MM.1S (cell line): ENCODE results near the gene COX4I1.

Experiments
- DNase-seq: peaks from one replicate; pipeline ENCODE4 v3.0.0-alpha.2; 2015
- H2AFZ ChIP-seq: fragments of 300-600 bp; sonication (generic); 2 replicates; pipeline ENCODE4 v1.6.0; 2016; ENCODE audit warnings: antibody characterized with exemption, low read length
- H3F3A ChIP-seq: fragments of 300-600 bp; sonication (generic); 2 replicates; pipeline ENCODE4 v1.6.1; 2016; ENCODE audit warnings: mild to moderate bottlenecking, antibody characterized with exemption, low read length, moderate library complexity, mixed read lengths; ENCODE audit not compliant: insufficient read depth
- H3K27ac ChIP-seq: fragments of 300-600 bp; sonication (generic); 2 replicates; pipeline ENCODE4 v1.5.1; 2016; ENCODE audit warnings: mild to moderate bottlenecking, low read length
- H3K27me3 ChIP-seq: fragments of 300-600 bp; sonication (generic); replicated peaks from 2 replicates; pipeline ENCODE4 v1.6.0; 2016; ENCODE audit warnings: low read length; ENCODE audit not compliant: insufficient read depth
- H3K36me3 ChIP-seq: fragments of 300-600 bp; sonication (generic); replicated peaks from 2 replicates; pipeline ENCODE4 v1.6.1; 2016; ENCODE audit warnings: mild to moderate bottlenecking, low read length, mixed read lengths; ENCODE audit not compliant: insufficient read depth
- H3K4me1 ChIP-seq: fragments of 300-600 bp; sonication (generic); 2 replicates; pipeline ENCODE4 v1.6.1; 2016; ENCODE audit warnings: low read length, mixed read lengths
- H3K4me2 ChIP-seq: fragments of 300-600 bp; sonication (generic); 2 replicates; pipeline ENCODE4 v1.6.0; 2016; ENCODE audit warnings: low read depth, low read length
- H3K4me3 ChIP-seq: fragments of 300-600 bp; sonication (generic); 2 replicates; pipeline ENCODE4 v1.5.1; 2016; ENCODE audit warnings: low read length, mixed read lengths
- H3K79me2 ChIP-seq: fragments of 300-600 bp; sonication (generic); 2 replicates; pipeline ENCODE4 v1.6.1; 2016; ENCODE audit warnings: mixed run types, low read length, mixed read lengths
- H3K9ac ChIP-seq: fragments of 300-600 bp; sonication (generic); 2 replicates; pipeline ENCODE4 v1.6.1; 2016; ENCODE audit warnings: low read length, mixed read lengths
- H3K9me2 ChIP-seq: fragments of 300-600 bp; sonication (generic); replicated peaks from 2 replicates; pipeline ENCODE4 v1.6.1; 2016; ENCODE audit warnings: mild to moderate bottlenecking, low read length, mixed read lengths; ENCODE audit not compliant: insufficient read depth
- H3K9me3 ChIP-seq: fragments of 300-600 bp; sonication (generic); replicated peaks from 2 replicates; pipeline ENCODE4 v1.6.1; 2016; ENCODE audit warnings: mild to moderate bottlenecking, low read length, mixed read lengths; ENCODE audit not compliant: insufficient read depth
- H4K20me1 ChIP-seq: fragments of 300-600 bp; sonication (generic); 2 replicates; pipeline ENCODE4 v1.6.1; 2016; ENCODE audit warnings: mild to moderate bottlenecking, low read length, moderate library complexity, mixed read lengths; ENCODE audit not compliant: insufficient read depth
- CTCF ChIP-seq: fragments of 300-600 bp; sonication (generic); IDR thresholded peaks from 2 replicates; pipeline ENCODE4 v1.5.1; 2016; ENCODE audit warnings: antibody characterized with exemption, low read length, mixed read lengths
- EZH2 ChIP-seq: fragments of 300-600 bp; sonication (generic); optimal IDR thresholded peaks from 2 replicates; pipeline ENCODE3; 2017; ENCODE audit warnings: low read depth, mild to moderate bottlenecking, antibody characterized with exemption, low read length, mixed read lengths
- EZH2phosphoT487 ChIP-seq: fragments of 300-600 bp; sonication (generic); IDR thresholded peaks from 2 replicates; pipeline ENCODE4 v1.6.1; 2018; ENCODE audit warnings: antibody characterized with exemption, low read length

Gene COX4I1

GRCh38 chr16:85763616-85764015 lies 35.9 kb upstream of the COX4I1 start:
- H3K9me2 ChIP-seq, result no peaks in the 10 kb centered on the region
- no peaks in the 10 kb centered on the region for H3K79me2 ChIP-seq
- no peak overlapping the region for H2AFZ ChIP-seq
- no peak for DNase-seq
- no peaks in the 10 kb centered on the region for H3K9me3 ChIP-seq
- no peak overlapping the region for H3K4me3 ChIP-seq
- H3K27ac ChIP-seq, result no peak overlapping the region
- no peaks in the 10 kb centered on the region for H3K4me1 ChIP-seq
- no peak overlapping the region for H3K4me2 ChIP-seq
- TF ChIP-seq EZH2phosphoT487 (no peak), CTCF (no peak), EZH2 (no peak)
- no peaks in the 10 kb centered on the region for H4K20me1 ChIP-seq
- peaks cover 12% of the 10 kb centered on the region for H3K27me3 ChIP-seq
- H3F3A ChIP-seq, result no peaks in the 10 kb centered on the region
- no peak overlapping the region for H3K9ac ChIP-seq
- H3K36me3 ChIP-seq, result no peaks in the 10 kb centered on the region

GRCh38 chr16:85765211-85765610 lies 34.3 kb upstream of the COX4I1 start:
- H3K9me2 ChIP-seq, result no peaks in the 10 kb centered on the region

GRCh38 chr16:85765767-85766166 lies 33.7 kb upstream of the COX4I1 start:
- Histone ChIP-seq H3K27me3 (peaks cover 6% of the 10 kb centered on the region; the same call in 1 of the 2 replicates), H2AFZ (no peak overlapping the region), H4K20me1 (no peaks in the 10 kb centered on the region), H3K36me3 (no peaks in the 10 kb centered on the region), H3K79me2 (no peaks in the 10 kb centered on the region), H3K4me1 (no peaks in the 10 kb centered on the region), H3K9me3 (no peaks in the 10 kb centered on the region), H3K9ac (no peak overlapping the region), H3K27ac (no peak overlapping the region), H3K9me2 (no peaks in the 10 kb centered on the region), H3F3A (no peaks in the 10 kb centered on the region), H3K4me3 (no peak overlapping the region), H3K4me2 (no peak overlapping the region)
- TF ChIP-seq CTCF, result no peak
- no peak for TF ChIP-seq EZH2
- TF ChIP-seq EZH2phosphoT487, result no peak
- DNase-seq, result no peak

More at GRCh38 chr16:85765211-85765610, 34.3 kb upstream of the COX4I1 start:
- DNase-seq, result no peak
- Histone ChIP-seq H3K4me2 (no peak overlapping the region), H3K9ac (no peak overlapping the region), H3K36me3 (no peaks in the 10 kb centered on the region), H2AFZ (no peak overlapping the region), H4K20me1 (no peaks in the 10 kb centered on the region), H3K4me3 (no peak overlapping the region), H3K79me2 (no peaks in the 10 kb centered on the region), H3K4me1 (no peaks in the 10 kb centered on the region), H3K27ac (no peak overlapping the region), H3F3A (no peaks in the 10 kb centered on the region), H3K27me3 (peaks cover 9% of the 10 kb centered on the region), H3K9me3 (no peaks in the 10 kb centered on the region)
- no peak for TF ChIP-seq CTCF
- TF ChIP-seq EZH2, result no peak
- TF ChIP-seq EZH2phosphoT487, result no peak
